Stromal cell of bone marrow (primary cell): ENCODE measurements around the gene C4BPA.

Source experiments
- DNase-seq: peaks from one replicate; pipeline ENCODE4 v3.0.0-alpha.2; 2012; ENCODE audit warnings: low read depth

Gene C4BPA

DNA sequence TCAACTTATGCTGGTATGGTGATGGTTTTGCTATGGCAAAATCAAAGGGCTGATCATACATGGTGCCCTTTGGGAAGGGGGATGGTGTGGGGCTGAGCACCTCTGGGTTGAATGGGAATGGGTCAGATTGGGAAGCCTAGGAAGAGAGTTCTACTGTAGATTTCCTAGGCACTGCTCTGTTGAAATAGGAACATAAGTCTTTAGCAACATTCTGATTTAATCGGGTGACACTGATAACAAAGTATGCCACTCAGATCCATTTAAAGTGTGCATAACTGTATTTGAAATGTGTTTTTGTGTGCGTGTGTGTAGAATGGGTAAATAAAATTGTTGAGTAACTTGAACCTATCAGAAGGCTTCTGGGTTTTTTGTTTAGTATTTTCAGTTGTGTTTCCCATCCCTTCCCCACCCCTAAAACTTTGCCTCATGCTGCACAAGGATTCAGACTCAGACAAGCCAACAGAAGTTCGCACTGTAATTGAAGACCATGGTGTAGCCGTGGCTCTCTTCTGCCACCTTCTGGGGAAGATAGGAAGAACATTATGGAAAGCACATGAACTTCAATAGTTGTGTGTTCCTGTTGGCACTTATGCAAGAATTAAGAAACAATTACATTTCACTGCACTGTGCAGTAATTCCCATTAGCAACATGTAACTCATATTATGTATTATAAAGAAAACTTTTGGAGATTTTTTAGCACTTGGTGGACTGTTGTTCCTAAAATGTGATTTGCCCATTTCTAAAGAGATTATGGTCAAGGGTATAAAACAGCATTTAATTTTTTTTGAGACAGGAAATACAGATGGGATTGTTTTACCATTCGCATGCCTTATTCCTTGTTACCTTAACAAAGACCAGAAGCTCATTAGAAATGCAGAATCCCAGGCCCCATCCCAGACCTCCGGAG lies 26.3 kb upstream of the C4BPA start:
- DNase-seq: peak; percentile 75

DNA sequence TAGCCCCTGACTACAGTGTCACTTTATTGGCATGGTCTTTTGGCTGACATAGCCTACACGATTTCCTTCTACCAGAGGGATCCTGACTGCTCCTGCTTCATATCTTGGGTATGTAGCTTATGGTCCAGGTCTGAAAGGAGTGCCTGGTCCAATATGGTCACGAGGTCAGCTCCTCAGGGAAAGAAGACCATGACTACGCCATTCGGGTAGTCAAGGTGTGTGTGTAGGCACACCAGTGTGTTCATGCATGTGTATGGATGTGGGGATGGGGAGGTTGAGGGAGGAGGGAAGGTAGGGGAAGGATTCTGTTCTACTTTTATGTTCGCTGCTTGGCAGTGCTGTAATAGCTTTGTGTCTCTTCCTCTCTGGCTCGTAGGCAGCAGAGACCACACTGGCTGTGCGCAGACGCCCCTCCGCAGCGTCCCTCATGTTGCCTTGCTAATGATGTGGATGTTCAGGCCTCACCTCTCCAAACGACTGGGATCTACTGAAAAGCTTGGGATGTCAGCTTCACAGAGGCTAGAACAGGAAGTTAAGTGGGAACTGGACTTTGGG lies 25.4 kb upstream of the C4BPA start:
- DNase-seq: no peak

DNA sequence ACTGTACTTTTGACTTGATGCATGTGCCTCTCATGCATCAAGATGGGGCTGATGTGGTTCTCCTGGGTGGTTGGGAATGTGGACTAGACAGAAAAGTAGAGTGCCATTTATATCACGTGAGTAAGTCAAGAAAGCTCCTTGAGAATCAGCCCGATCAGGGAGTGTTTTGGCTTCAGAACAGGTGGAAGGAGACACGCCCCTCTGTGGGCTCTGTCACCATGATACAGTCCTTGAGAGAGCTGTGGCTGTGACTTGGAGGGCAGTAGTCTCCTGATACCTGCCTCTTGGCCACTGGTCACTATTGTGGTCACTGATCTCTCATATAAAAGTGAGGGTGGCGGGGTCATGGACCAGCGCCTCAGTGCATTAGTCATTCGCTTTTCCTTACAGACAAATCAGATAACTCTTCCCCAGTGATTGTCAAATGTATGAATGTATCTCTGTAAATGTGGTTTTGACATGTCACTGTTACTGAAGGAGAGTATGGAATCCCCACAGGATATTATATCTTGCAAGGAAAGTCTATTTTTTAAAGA lies 24.3 kb upstream of the C4BPA start:
- no peak for DNase-seq

DNA sequence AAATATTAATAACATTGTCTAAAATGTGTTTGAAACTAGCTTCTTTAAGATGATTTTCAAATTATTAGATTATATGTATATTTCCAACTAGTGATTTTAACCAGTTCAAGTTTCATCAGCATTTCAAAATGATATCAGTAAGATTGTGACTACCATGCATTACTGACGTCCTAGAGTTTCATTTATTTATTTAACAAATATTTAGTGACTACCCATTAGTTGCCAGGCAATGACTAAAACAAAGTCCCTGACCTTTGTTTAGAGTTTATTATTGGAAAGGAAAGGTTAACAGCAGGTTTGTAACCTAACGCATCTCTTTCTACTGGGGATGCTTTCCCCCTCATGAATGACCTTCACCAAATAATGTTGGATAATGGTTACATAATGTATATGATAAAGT lies 22.9 kb upstream of the C4BPA start:
- no peak for DNase-seq

DNA sequence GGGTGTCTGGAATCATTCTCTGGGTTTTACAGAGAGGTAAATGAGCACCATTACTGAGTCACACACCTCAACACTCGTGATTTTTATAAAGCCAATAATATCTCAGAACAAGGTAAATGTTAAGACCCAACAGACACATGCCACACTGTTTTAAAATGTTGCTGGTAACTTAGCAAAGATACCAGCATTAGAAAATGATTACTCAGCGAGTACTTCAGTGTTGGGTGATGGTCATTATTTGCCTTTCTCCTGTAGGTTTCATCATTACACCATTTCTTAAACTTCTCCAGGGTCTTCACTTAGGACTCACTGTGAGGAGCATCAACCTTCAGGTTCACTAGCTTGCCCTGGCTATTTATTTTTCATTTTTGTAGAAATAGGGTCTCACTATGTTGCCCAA lies 22.2 kb upstream of the C4BPA start:
- no peak for DNase-seq

DNA sequence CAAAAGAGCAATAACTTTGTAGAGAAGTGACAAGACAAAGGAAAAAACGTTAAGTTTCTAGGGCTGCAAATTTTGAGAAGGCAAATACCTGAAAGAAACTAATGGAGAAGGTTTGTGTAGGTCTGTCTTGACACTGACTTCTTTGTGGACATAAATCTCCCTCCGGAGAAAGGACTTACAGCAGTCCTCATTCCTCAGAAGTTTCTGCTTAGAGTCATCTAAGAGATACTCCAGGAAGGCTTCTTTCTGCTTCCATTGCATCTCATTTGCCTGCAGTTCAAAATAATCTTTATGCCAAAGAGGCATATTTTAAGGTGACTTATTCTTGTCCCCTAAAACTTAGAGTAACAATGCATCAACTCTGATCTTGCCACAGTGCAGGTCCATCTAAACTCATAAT lies 19.8 kb upstream of the C4BPA start:
- DNase-seq: no peak

DNA sequence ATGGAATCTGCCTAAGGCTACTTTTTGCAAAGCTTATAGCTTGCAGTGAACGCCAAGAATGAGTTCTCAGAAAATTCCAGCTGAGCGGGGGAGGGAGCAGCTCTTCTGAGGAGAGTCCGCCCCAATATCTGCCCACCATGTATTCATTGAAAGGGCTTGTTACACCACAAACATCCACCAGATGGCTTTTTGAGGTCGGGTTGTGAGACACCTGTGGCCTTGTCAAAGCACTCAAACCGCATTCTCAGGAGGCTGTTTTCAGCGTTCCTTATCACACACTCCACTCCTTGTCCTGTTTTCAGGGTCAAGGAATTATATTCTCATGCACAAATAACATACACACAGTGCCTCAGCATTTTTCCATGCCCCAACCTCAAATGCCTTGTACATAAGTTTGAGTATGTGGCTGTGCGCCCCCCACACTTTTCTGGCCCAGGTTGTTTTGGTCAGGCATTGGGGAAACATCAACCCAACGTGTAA lies 19.3 kb upstream of the C4BPA start:
- no peak for DNase-seq

DNA sequence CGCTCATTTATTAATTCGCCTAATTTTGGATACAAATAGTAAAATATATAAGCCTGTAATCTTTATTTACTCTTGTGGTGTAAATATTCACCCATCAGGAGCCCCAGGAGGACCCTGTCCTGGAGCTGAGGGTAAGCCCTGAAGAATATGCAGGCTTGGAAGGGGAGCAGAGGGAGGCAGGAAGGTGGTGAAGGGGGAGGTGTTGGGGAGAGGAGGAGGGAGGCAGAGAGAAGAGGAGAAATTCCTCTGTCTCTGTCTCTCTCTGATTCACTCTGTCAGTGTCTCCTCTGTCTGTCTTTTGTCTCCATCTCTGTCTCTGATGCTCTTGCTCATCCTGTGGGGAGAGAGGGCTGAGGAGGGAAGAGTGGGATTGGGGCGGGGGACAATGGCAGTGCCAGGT lies 18.1 kb upstream of the C4BPA start:
- DNase-seq: no peak

DNA sequence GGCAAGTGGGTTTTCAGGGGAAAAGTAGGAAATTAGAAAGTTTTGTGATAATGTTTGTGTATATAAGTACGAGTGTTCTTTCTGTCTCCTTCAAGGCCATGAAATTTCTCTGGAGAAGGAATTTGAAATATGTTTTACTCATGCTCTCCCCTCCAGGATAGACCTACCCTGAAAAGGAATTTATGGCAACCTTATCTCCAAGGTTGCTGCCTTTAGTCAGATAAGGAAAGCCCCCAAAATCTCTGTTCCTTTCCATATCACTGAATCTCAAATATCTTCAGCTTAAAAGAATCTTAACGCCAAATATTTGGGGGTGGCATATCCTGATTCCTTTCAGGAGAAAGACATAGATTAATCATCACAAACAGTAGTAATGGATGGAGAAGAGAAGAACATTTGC lies 15.9 kb upstream of the C4BPA start:
- no peak for DNase-seq

DNA sequence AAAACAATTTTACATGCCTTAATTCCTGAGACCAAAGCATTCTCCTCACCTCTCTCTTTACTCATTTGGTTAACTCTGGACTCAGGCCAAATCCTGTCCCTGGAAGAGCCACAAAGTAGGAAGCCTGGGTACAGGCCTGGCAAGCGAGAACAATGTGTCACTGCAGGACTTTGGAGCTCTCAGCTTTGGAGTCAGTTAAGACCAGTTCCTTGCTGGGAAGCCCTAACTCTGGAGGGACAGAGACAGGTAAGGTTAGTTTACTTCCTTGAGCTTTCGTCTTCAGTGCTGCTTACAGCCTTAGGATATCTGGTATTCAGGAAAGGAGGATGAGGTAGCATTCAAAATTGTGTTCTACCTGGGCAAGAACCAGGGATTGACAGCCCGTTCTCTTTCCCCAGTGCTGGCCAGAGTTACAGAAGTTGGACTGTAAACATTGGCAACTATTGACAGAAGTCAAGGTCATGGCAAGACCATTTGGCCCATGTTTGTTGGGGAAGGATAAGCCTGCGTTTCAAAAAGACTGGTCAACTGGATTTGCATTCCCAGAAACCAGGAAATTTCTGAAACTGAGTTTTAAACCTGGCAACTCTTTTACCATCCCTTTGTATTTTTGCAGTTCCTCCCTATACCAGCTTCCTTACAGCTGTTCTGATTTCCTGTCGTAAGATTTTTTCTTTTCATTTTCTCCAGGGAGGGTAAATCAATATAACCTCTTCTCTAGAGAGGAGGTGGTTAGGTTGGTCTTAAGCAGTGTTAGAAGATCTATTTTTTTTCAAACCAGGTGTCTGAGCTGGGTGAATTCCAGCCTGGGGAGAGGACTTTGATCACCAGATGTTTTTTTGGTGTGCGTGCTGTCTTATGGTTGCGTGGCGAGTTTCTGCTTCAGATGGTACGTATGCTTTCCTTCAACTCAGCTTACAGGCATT lies 15.1 kb upstream of the C4BPA start, which contains the start of gene C4BPB:
C4BPB (plus strand) TSS at position 160 of the 926 bp plus-strand sequence; CDS start at position 832, 672 bp downstream.
- DNase-seq: no peak

DNA sequence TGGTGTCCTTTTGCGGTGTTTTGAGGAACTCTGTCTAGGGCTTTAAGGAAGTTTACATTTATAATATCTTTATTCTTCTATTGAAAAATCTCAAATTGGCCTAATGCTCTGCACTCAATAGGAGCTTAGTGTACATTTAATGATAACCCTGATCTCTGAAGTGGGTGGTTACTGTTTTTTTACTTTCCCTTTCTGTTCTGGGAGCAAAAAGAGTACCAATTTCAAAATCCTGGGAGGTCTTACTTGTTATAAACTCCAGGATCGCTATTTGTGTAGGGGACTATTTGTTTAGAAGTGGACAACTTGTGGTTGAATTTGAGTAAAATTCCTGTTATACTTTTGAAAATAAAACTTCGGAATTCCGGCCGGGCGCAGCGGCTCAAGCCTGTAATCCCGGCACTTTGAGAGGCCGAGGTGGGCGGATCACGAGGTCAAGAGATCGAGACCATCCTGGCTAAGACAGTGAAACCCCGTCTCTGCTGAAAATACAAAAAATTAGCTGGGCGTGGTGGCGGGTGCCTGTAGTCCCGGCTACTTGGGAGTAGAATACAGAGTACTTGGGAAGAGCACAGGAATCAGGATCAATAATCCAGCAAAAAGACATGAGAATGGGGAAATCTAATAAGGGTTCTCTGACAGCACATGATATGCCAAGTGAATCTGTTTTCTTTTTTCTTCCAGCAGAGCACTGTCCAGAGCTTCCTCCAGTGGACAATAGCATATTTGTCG lies 14.2 kb upstream of the C4BPA start:
- DNase-seq: no peak

DNA sequence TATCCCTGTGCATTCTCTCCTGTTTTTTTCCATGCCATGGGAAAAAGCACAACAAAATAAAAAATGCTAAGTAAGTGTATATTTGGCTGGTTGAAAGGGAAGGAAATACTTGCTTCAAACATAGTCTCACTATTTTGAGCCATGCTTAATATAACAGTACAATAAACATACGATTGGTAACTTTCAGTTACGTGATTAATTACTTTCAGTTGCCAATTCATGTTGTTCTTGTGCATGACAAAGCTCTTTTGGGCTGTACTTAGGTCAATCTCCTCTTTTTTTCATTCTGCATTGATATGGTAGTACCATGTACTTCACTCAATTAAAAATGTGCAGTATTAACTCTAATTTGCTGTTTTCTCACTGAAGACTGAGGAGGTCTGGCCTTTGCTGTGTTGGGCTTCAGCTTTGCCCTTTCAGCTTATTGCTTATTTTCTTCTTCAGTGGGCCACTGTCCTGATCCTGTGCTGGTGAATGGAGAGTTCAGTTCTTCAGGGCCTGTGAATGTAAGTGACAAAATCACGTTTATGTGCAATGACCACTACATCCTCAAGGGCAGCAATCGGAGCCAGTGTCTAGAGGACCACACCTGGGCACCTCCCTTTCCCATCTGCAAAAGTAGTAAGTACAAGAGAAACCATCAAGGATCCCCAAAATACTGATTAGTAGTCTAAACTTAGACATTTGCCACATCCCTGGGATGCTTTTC lies 12.7 kb upstream of the C4BPA start:
- DNase-seq: no peak

DNA sequence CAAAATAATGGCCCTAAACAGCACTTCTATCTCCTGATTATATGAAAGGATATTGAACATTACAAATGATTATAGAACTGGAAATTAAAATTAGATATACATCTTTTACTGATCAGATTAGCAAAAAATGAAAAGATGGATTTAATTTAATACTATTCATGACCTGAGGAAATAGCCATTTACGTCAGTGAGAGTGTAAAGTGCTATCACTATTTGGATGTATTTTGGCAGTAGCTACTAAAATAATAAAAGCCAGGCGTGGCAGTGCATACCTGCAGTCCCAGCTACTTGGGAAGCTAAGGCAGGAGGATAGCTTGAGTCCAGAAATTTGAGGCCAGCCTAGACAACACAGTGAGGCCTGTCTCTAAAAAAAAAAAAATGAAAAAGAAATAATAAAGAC lies 10.1 kb upstream of the C4BPA start:
- no peak for DNase-seq

DNA sequence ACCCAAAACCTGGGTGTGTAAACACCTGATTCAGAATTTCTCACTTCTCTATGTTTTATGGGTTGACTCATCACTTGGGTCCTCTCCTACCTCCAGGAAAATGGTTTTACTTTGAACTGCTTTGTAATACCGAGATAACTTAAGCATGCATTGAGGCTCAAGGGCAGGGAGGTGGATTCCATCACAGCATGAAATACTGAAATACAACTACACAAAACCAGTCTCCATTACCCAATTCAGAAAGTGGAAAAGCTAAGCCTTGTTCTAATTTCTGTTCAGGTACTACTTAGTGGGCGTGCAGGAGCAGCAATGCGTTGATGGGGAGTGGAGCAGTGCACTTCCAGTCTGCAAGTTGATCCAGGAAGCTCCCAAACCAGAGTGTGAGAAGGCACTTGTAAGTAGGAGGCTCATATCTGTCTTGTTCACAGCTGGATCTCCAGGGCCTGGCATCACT lies 6.1 kb upstream of the C4BPA start:
- no peak for DNase-seq

DNA sequence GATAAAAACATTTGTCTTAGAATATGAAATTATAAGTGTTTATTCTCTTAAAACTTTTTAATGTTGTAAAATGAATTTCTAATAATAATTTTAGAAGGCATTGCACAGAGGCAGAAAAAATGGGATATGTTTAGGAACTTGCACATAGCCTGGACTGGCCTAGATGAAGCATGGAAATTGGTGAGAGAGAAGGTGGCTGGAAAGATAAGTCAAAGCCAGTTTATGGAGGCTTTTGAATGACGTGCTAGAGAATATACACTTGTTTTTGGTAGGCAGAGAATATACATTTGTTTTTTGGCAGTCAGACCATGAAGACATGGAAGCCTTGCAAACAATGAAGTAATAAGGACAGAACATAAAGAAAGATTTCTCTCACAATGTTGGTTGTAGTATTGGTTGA lies 2.3 kb upstream of the C4BPA start:
- DNase-seq: no peak

DNA sequence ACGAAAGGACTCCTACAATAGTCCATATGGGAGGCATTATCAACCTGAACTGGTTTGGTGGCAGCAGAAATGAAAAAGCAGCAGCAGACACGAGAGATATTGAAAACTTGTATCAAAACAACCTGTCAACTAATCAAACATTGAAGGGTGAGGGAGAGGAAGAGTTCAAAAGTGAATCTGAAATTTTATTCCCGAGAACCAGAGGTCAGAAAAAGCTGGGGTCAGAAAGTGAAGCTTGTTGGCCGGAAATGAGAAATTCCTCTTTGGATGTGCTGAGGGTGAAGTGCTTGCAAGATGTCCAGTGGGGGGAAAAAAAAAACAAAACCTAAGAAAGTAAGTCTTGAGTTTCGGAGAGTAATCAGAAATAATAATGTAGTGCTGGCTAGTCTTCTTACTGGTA lies 1.9 kb upstream of the C4BPA start:
- no peak for DNase-seq

DNA sequence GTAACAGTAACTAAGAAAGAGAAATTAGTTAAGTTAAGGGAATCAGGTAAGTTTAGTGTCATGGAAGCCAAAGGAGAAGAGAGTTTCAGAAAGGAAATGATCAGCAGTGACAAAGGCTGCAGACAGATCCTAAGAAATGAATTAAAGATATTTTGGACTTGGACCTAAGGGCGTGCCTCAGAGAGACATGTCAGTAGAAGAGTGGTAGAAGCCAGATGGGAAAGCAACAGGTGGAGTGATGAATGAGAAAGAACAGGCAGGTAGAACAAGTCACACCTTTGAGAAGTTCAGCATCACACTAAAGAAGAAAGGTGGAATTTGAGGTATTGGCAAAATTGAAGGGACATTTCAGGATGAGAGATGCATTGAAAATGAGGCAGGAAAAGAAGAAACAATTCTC lies 1.4 kb upstream of the C4BPA start:
- no peak for DNase-seq

DNA sequence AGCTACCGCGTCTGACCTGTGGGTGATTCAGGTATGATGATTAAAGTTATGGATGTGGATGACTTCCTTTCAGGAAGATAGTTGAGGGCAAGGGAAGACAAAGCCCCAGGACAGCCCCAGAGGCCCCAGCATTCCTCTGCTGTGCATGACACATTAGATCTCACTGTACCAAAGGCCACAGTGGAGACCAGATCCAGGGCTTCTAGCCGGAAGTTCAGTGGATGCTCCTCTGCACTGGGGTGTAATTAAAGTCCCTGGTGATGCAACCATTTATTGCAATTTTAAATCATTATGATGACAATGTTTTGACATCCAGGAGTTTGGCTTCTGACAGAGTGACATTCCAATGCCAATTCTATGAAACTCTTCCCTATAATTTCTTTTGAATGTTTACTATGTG lies 5.0 kb downstream of the C4BPA start:
- no peak for DNase-seq

DNA sequence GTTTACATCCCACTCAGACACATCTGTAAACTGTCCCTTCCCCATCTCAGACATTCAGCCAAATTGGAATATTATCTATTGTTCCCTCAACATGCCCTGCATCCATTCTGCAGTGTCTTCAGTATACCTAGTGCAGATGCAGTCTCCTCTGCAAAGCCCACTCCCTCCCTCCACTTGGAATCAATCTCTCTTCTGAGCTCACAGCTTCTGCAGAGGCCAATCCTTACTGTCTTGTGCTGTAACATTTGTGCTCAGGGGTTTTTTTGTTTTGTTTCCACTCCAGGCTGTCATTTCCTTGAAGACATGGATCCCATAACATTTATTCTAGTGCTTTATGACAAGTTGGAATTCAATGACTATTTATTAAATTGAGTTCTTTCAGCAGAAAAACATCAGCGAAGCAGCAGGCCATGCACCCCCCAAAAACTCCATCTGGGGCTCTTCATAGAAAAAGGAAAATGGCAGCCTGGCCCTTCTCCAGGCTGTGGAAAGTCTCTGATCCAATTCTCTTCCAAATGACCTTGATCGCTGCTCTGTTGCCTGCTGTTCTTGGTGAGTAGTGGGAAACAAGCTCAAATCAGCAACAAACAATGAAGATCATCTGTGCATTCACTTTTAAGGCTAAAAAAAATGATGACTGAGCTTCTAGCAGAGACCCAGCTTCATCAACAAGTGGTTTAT lies 8.7 kb downstream of the C4BPA start:
- DNase-seq: no peak

DNA sequence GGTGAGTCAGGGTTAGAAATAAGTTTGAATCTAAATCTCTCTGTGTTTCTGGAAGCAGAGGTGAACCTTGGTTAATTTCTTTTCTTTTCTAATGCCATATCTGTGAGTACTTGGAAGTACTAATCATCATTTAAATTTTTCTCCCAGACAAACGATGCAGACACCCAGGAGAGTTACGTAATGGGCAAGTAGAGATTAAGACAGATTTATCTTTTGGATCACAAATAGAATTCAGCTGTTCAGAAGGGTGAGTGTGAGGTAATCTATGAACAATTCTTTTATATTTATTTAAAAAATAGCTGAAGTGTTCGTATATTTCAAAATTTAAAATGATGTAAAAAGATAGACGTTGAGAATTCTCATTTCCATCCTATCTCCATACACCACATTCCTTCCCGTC lies 11.2 kb downstream of the C4BPA start:
- no peak for DNase-seq
